D721Med (cell line): ENCODE measurements around the gene TCP1.

ENCODE experiments used
- DNase-seq: peaks from one replicate; pipeline ENCODE4 v3.0.0; 2011; ENCODE audit warnings: low spot score; ENCODE audit not compliant: insufficient read length
- FAIRE-seq: peaks from 2 replicates; lab custom pipeline; 2011; peaks lifted over from hg19 to GRCh38; lab: Jason Lieb, UNC
- TF ChIP-seq, protein P1 (sequence below): IDR thresholded peaks from 2 replicates; pipeline ENCODE4 v1.5.1; 2012; ENCODE audit warnings: mild to moderate bottlenecking, control low read depth; ENCODE audit not compliant: insufficient read depth; ENCODE audit errors: missing control alignments

The TCP1 gene

DNA sequence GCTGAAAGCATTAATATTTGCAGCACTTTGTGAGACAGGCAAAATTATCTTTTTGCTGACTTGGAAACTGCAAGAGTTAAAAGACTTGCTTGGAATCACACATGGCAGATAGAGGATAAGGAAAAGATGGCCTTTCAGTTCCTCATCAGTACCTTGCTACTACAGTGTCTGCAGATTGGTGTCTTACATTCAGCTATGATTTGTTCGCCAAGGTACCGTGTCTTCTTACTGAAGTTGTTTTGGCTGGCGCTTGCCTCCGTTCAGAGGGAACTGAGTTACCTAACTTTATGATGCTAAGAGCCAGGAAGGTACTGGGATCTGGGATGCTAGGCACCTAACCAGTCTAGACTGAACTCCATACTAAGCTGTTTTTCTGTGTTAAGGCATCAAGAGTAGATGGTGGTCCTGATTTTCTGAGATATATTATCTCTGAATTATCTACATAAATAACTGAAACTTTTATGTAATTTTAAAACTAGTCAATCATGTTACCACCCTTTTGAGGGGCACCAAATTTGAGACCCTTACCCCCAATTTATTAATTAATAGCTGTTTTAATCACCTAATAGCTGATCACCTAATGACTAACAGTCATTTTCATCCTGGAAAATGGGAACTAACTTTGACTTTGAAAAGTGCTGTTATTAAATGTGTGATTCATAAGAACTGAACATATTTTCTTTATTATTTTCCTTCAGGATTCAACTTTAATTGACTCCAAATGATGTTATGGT is 59.6 kb downstream of the TCP1 start:
- TF ChIP-seq, protein P1, sequence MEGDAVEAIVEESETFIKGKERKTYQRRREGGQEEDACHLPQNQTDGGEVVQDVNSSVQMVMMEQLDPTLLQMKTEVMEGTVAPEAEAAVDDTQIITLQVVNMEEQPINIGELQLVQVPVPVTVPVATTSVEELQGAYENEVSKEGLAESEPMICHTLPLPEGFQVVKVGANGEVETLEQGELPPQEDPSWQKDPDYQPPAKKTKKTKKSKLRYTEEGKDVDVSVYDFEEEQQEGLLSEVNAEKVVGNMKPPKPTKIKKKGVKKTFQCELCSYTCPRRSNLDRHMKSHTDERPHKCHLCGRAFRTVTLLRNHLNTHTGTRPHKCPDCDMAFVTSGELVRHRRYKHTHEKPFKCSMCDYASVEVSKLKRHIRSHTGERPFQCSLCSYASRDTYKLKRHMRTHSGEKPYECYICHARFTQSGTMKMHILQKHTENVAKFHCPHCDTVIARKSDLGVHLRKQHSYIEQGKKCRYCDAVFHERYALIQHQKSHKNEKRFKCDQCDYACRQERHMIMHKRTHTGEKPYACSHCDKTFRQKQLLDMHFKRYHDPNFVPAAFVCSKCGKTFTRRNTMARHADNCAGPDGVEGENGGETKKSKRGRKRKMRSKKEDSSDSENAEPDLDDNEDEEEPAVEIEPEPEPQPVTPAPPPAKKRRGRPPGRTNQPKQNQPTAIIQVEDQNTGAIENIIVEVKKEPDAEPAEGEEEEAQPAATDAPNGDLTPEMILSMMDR: no peak
- DNase-seq: no peak
- FAIRE-seq: no peak

DNA sequence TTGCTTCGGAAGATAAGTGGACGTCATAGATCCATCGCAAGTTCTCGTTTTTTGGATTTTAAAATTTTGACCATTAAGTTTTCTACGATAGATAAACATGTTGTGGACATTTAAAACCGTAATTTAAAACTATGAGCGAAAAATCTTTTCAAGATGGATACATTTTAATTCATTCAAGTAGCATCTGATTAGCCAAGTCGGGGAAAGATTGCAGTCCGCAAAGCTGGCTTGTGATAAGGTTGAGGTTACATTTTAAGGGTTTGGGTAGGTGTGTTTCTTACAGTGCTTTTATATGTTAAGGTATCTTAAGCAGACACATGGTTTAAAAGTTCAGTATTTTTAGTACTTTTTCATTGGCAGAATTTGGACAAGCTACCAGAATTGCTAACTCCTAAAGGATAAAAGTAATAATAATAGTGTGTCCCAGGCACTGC is 60.9 kb downstream of the TCP1 start:
- DNase-seq (no peak), FAIRE-seq (no peak)
- TF ChIP-seq, protein P1: no peak
